ELR (cell line): ENCODE data around the gene FEV.
"Not testable (repeated sequence)": the region's sequence is repeated elsewhere in the genome, so short reads cannot be mapped to it uniquely, and the experiment has no call there.

Experiments used
- DNase-seq: peaks from one replicate; pipeline ENCODE4 v3.0.0-alpha.2; 2015; ENCODE audit warnings: low read depth

The FEV gene

GRCh38 chr2:218975060-218975777 lies 9.8 kb downstream of the FEV start:
- DNase-seq: no peak

DNA sequence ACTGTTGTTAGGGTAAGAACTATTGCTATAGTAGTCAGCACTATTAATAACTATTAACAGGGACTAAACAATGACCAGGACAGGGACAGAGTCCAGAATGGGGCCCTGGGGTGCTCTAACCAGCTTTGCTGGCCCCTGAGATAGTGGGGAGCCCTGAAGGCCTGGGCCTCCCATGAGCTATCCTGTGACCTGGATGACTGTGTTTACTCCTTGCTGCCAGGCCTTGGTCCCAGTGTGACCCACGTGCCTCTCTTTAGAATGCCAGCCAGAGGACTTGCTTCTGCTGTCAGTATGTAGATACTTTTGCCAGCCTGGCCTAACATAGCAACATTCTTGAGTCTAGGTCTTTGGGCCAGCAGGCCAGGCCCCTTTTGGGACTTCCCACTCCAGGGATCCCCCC lies 14.1 kb downstream of the FEV start:
- DNase-seq: no peak

DNA sequence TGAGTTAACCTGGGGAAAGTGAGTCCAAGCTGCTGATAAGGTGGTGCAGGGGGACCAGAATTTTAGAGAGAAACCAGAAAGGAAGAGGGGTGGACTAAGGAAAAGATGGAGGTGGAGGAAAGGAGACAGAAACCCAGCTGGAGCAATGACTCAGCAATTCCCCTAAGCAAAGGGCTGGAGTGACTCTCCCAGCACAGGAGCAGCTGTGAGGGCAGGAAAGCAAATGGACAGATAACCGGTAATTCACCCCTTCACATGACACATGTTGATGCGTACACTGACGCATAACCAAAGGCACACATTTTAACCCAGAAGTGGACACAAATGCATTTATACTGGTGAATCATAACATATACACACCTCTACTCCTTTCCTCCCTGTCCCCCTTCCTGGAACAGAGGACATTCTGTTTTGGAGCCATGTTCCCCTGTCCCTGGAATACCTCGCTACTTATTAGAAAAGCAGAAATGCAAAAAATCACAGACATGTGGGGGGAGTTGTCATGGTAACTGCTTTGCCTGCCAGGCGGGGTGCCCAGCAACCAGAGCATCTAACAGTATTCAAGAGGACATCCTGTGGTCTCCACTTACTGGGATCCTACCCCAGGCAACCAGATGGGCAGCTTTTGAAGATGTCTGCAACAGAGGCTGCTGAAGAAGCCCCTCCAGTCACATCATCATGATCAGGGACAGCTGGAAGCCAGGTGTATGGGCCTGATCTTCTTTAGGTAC lies 20.8 kb downstream of the FEV start:
- DNase-seq: peak; percentile 91

DNA sequence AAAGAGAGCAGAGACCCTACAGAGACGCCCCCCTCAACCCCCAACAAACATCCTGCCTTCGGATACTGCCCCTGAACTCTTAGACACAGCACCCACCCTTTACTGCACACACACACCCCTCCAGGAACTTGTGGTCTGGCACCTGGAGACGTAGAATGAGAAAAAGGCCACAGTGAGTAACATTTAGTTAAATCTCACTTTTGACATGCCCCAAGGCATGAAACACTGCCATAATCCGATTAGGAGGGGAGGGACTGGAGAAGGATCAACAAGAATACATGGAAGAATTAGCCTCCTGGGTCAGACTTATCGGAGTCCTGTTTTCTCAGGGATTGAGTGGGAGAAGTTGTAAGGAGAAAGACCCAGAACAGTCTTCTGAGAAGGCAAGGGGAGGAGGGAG lies 21.4 kb downstream of the FEV start:
- DNase-seq: no peak

- peak; percentile 64 for DNase-seq
Observed at GRCh38 chr2:218962859-218963492, 22.0 kb downstream of the FEV start.

DNA sequence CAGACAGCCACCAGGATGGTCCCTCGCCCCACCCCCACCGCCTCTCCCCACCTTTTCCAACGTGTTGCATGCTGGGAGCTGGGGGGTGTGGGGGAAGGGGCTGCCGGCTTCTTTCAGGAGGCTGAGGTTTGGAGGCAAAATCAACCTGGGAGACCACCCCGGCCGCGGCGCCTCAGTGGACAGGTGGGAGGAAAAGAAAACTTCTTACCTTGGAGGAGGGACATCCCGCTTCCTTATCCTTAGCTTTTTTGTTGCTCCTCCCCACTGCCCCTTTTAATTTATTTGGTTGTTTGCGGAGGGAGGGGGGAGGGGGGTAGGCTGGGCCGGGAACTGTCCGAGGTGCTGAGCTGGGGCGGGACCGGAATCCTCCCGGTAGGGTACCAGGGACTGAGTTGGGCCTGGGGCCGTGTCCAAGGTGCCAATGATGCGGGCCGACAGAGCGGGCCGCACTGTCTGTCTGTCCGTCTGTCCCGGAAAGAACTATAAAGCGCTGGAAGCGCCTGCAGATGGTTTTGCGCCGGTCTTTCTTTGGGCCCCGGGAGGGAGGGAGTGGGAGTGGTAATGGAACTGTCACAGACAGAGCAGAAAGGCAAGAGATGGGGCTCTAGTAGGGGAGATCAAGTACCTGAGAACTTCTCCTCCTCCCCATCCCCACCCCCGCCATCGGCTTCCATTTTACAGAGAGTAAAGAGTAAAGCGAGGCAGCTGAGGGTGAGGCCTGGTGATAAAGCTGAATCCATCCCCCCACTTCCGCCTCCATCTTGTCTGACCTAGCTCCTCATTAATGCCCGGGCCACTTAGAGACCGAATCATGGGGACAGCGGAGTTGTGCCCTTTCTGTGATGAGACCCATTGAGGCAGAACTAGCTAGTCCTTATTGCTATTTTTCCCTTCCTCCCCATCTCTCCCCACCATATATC lies 23.1 kb downstream of the FEV start:
- no peak for DNase-seq

GRCh38 chr2:218961229-218961628 lies 23.8 kb downstream of the FEV start:
- no peak for DNase-seq

DNA sequence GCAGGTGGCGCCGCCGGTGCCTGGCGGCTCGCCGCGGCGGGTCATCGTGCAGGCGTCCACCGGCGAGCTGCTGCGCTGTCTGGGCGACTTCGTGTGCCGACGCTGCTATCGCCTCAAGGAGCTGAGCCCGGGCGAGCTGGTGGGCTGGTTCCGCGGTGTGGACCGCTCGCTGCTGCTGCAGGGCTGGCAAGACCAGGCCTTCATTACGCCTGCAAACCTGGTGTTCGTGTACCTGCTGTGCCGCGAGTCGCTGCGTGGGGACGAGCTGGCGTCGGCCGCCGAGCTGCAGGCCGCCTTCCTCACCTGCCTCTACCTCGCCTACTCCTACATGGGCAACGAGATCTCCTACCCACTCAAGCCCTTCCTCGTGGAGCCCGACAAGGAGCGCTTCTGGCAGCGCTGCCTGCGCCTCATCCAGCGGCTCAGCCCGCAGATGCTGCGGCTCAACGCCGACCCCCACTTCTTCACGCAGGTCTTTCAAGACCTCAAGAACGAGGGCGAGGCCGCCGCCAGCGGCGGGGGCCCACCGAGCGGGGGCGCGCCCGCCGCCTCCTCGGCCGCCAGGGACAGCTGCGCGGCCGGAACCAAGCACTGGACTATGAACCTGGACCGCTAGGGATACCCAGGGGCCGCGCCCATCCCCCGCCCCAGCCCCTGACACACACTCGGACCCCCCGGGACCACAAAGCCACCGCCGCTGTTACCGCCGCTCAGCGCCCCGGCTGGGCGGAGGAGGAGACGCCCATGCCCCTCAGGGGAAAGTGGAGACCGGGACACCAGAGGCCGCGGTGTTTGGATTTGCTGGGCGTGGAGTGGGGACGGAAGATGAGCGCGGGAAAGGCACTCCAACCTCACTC lies 24.4 kb downstream of the FEV start:
- no peak for DNase-seq

DNA sequence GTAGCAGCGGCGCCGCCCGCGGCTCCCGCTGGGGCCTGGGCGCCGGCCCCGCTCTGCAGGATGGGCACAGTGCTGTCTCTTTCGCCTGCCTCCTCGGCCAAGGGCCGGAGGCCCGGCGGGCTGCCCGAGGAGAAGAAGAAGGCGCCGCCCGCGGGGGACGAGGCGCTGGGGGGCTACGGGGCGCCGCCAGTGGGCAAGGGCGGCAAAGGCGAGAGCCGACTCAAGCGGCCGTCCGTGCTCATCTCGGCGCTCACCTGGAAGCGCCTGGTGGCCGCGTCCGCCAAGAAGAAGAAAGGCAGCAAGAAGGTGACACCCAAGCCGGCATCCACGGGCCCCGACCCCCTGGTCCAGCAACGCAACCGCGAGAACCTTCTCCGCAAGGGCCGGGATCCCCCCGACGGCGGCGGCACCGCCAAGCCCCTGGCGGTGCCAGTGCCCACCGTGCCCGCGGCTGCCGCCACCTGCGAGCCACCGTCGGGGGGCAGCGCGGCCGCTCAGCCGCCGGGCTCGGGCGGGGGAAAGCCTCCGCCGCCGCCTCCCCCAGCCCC lies 25.1 kb downstream of the FEV start:
- DNase-seq: no peak

DNA sequence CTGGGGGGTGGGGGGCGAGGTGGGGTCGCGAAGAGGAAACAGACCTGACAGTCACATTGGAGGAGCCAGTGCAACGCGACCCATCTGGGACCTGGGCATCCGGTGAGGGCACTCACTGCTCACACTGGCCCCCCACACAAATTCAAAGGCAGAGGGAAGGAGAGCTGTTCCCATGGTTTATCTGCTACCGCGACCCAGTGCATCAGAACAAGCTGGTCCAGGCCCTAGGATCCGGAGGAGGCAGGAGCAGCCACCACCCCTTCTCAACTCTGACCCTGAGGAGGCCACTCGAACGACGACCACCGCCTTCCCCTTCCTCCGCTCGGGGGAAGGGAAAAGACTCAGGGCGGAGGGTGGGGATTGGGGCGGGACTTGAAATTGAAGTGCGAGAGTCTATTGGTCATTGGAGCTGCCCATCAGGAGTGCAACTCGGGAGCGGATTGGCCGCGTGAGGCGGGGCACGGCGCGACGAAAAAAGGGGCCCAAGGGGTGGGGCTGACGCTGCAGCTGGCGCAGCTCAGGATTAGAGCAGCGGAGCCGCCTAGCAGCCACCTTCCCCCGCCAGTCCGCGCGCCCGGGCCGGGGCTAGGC lies 25.7 kb downstream of the FEV start, which contains the start of gene CDK5R2:
CDK5R2 (plus strand) TSS at position 526 of the 591 bp plus-strand sequence. CDS start 155 bp downstream, outside the sequence.
- peak; percentile 82 for DNase-seq

- no peak for DNase-seq
Observed at GRCh38 chr2:218958276-218958675, 26.7 kb downstream of the FEV start.

DNA sequence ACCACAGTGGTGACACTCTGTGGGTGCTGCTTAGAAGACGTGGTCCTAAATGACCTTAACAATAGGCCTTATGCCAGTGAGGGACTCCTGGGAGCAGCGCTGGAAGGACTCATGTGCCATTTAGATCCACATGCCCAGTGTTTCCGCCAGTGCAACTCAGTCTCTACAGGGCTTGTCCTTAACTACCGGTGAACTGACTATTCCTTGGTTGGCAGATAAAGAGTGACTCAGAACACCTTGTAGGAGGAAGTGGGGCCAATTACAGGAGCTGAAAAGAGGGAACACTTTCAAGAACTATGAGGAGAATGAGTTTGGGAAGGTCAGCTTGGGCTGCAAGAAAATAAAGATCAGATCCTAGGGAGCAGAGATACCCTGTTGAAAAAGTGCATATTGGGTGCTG lies 27.3 kb downstream of the FEV start:
- DNase-seq: no peak

DNA sequence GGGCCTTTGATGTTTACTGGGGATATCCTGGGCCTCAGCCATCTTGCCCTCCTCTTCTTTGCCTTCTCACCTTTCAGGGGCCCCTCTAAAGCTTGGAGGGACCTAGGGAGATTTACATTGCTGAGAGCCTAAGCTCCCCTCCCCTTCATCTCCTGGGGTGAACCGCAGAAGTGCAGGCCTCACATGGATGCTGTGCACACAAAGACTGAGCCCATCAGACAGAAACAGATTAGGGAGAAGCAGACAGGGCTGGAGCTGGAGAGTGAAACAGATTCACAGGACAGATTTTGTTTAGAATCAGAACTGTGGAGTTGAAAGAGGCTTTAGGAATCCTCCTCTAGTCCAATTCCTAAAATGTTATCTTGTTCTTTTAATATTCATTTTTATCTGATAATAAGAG lies 28.9 kb downstream of the FEV start:
- DNase-seq: no peak

DNA sequence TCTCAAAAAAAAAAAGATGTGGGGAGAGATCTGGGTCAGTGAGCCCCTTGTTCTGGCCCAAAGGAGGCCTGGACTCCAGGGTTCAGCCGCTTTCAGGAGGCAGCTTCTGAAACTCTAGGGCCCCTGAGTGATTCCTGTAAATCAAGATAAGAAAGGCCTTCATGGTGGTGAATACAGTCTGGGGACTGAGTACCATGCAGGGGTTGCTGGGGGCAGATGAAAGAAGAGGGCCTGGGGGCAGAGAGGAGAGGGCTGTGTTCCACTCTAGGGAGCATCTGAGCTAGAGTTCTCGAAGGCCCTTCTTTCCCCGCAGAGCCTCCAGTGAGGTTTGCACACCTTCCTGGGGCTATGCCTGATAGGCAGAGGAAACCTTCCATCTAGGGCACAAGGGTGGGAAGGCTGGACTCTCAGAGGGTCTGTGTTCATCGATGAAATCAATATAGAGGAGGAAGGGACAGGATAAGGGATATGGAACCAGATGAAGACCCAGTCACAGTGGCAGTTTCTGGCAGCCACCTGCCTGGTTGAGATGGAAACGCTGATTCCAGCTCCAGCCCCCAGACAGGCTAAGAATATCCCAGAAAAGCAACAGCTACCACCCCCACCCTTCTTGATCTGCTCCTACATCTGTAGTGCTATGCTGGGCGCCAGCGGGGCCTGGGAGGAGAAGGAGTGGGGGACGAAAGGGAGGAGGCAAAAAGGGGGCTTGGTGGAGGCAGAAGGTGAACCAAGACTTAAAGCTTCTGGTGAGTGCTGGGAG lies 30.3 kb downstream of the FEV start:
- no peak for DNase-seq

DNA sequence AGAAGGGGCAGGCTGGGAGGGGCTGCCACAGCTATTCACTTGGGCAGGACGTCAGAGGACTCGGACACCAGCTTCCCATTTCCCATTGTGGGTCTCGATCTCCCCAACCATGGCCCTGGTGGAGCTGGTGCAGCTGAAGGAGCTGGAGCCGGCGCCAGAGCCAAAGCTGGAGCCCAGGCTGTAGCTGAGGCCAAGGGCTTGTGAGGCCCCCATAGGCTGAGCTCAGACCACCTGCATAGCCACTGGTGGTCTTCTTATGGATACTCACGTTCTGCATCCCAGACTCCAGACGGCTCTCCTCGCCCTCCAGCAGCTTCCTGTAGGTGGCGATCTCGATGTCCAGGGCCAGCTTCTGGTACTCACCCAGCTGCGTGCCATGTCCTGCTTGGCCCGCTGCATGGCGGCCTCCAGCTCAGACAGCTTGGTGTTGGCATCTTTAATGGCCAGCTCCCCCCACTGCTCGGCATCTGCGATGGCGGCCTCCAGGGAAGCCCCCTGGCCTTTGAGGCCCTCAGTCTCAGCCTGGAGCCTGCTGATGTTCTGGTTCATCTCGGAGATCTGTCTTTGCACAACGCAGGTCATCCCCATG lies 31.5 kb downstream of the FEV start:
- DNase-seq: no peak

GRCh38 chr2:218952160-218952559 lies 32.8 kb downstream of the FEV start:
- DNase-seq: no peak

GRCh38 chr2:218946621-218947020 lies 38.4 kb downstream of the FEV start:
- no peak for DNase-seq

DNA sequence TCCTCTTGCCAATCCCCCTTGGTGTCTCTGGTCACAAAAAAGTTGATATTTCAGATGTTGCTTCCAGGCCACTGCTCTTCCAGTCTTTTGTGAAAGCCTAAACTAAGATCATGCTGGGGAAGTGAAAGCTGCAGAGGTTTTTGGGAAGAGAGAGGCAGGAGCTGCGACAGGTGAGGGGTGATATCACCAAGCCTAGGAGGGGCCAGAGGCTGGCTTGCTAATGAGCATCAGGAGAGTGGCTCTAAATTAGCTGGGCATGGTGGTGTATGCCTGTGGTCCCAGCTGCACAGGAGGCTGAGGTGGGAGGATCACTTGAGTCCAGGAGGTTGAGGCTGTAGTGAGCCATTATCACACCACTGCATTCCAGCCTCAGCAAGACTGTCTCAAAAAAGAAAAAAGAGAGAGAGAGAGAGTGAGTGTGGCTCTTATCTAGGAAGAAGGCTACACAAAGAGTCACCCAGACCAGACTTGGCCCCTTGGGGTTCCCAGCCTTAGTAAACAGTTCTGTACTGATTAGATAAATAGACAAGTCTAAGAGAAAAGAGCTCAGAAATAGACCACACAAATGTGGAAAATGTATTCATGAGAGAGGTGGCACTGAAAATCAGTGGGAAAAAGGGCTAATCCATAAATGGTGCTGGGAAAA lies 40.1 kb downstream of the FEV start:
- no peak for DNase-seq

- DNase-seq: not testable (repeated sequence)
Observed at GRCh38 chr2:218931751-218932150, 53.2 kb downstream of the FEV start.
